SU-DHL-6 (cell line): ENCODE results near the gene STAT1.

ENCODE experiments used
- EZH2phosphoT487 ChIP-seq: fragments of 200-600 bp; sonication (generic), shearing (Covaris generic); conservative IDR thresholded peaks from 2 replicates; pipeline ENCODE4 v1.6.1; 2018; ENCODE audit warnings: mild to moderate bottlenecking, antibody characterized with exemption, low read length, moderate library complexity, mixed read lengths
- TF ChIP-seq, protein P1 (sequence below): fragments of 200-600 bp; sonication (generic); IDR thresholded peaks from one replicate; pipeline ENCODE4 v1.5.1; 2017; ENCODE audit warnings: antibody characterized with exemption, mild to moderate bottlenecking, low read length, moderate library complexity; ENCODE audit not compliant: insufficient read depth, poor library complexity, severe bottlenecking

DNA sequence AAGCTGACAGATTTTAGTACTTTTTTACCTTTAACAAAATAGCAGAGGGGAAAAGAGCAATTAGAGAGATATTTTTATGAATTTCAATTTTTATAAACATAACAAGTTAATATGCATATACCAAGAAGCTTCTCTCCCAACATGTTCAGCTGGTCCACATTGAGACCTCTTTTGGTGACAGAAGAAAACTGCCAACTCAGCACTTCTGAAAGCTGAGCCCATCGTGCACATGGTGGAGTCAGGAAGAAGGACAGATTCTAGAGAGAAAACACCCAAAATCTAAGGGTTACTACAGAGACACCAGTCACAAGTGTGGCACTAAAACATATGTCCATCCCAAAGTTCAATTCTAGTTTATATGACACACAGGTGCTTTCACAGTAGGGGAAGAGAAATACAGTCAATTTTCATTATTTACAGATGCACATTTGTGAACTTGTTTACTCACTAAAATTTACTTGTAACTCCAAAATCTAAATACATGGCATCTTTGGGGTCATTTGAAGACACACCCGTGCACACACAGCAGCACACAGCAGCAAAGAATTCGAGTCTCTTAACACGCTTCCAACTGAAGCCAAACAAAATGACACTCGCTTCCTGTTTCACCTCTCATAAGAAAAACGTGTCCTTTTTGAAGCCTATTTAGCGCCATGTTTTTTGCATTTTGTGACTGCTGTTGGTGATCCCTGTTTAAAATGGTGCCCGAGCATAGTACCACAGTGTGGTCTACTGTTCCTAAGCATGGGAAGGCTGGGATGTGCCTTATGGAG lies 31.5 kb downstream of the STAT1 start:
- TF ChIP-seq, protein P1, sequence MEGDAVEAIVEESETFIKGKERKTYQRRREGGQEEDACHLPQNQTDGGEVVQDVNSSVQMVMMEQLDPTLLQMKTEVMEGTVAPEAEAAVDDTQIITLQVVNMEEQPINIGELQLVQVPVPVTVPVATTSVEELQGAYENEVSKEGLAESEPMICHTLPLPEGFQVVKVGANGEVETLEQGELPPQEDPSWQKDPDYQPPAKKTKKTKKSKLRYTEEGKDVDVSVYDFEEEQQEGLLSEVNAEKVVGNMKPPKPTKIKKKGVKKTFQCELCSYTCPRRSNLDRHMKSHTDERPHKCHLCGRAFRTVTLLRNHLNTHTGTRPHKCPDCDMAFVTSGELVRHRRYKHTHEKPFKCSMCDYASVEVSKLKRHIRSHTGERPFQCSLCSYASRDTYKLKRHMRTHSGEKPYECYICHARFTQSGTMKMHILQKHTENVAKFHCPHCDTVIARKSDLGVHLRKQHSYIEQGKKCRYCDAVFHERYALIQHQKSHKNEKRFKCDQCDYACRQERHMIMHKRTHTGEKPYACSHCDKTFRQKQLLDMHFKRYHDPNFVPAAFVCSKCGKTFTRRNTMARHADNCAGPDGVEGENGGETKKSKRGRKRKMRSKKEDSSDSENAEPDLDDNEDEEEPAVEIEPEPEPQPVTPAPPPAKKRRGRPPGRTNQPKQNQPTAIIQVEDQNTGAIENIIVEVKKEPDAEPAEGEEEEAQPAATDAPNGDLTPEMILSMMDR: no peak
- TF ChIP-seq EZH2phosphoT487: no peak
